Measurements from ENCODE around the gene PTPRN2. TPM values are rescaled to one million over a fixed set of nuclear protein-coding genes. Genes with fewer than 3 reads are reported as not detected.
A peak's percentile ranks its signal among the peaks of the same experiment; 100 is the strongest.

The PTPRN2 gene
- total RNA-seq, 2 experiments from 2014 or later: 7.0 to 7.2 TPM

GRCh38 chr7:157890921-157891401 is 696.7 kb downstream of the PTPRN2 start:
- Mint-ChIP-seq H3K4me1 (ENCODE audit: low read depth) (peaks cover 12% of the 10 kb centered on the region), H3K27ac (peak overlapping the region; percentile 80), H3K9me3 (ENCODE audit: insufficient read depth) (peaks cover 8% of the 10 kb centered on the region), H3K4me3 (peak overlapping the region; percentile 31), H3K36me3 (ENCODE audit: low read depth) (no peaks in the 10 kb centered on the region), H3K27me3 (ENCODE audit: low read depth) (no peaks in the 10 kb centered on the region)
- ChIA-PET CTCF (interaction anchor here (0.9 kb wide), 1 partner anchor 16 kb away, joined by 3 read pairs; no protein-coding TSS in a partner anchor), POLR2A (no interaction called here)
- ATAC-seq (peak; percentile 64), DNase-seq (peak; percentile 50)

GRCh38 chr7:157889480-157889879 is 698.1 kb downstream of the PTPRN2 start:
- ChIA-PET CTCF (no interaction called here), POLR2A (no interaction called here)
- Mint-ChIP-seq H3K4me1 (ENCODE audit: low read depth) (peaks cover 12% of the 10 kb centered on the region), H3K9me3 (ENCODE audit: insufficient read depth) (peaks cover 8% of the 10 kb centered on the region), H3K36me3 (ENCODE audit: low read depth) (no peaks in the 10 kb centered on the region), H3K27ac (no peak overlapping the region), H3K27me3 (ENCODE audit: low read depth) (no peaks in the 10 kb centered on the region), H3K4me3 (no peak overlapping the region)
- ATAC-seq (no peak), DNase-seq (no peak)

GRCh38 chr7:157888579-157888978 is 699.0 kb downstream of the PTPRN2 start:
- no peak overlapping the region for H3K27ac Mint-ChIP-seq
- H3K4me3 Mint-ChIP-seq: no peak overlapping the region
- H3K4me1 Mint-ChIP-seq (ENCODE audit: low read depth): peaks cover 12% of the 10 kb centered on the region
- ChIA-PET CTCF (no interaction called here), POLR2A (no interaction called here)
- ATAC-seq: no peak
- no peaks in the 10 kb centered on the region for H3K27me3 Mint-ChIP-seq (ENCODE audit: low read depth)
- DNase-seq: no peak
- H3K36me3 Mint-ChIP-seq (ENCODE audit: low read depth): no peaks in the 10 kb centered on the region
- peaks cover 8% of the 10 kb centered on the region for H3K9me3 Mint-ChIP-seq (ENCODE audit: insufficient read depth)

- ChIA-PET POLR2A (no interaction called here), CTCF (no interaction called here)
- no peak for ATAC-seq
- DNase-seq: no peak
- Mint-ChIP-seq H3K4me3 (no peak overlapping the region), H3K27me3 (ENCODE audit: low read depth) (no peaks in the 10 kb centered on the region), H3K36me3 (ENCODE audit: low read depth) (no peaks in the 10 kb centered on the region), H3K9me3 (ENCODE audit: insufficient read depth) (peaks cover 3% of the 10 kb centered on the region), H3K27ac (no peak overlapping the region), H3K4me1 (ENCODE audit: low read depth) (peaks cover 12% of the 10 kb centered on the region)
Measured at GRCh38 chr7:157887400-157887799, 700.2 kb downstream of the PTPRN2 start.

GRCh38 chr7:157886711-157887110 is 700.9 kb downstream of the PTPRN2 start:
- Mint-ChIP-seq H3K27me3 (ENCODE audit: low read depth) (no peaks in the 10 kb centered on the region), H3K27ac (no peak overlapping the region), H3K4me3 (no peak overlapping the region), H3K36me3 (ENCODE audit: low read depth) (no peaks in the 10 kb centered on the region), H3K9me3 (ENCODE audit: insufficient read depth) (no peaks in the 10 kb centered on the region), H3K4me1 (ENCODE audit: low read depth) (peaks cover 12% of the 10 kb centered on the region)
- DNase-seq (no peak), ATAC-seq (no peak)
- CTCF ChIA-PET: no interaction called here
- POLR2A ChIA-PET: no interaction called here

GRCh38 chr7:157886266-157886665 is 701.4 kb downstream of the PTPRN2 start:
- H3K36me3 Mint-ChIP-seq (ENCODE audit: low read depth): no peaks in the 10 kb centered on the region
- no peak overlapping the region for H3K4me3 Mint-ChIP-seq
- DNase-seq (no peak), ATAC-seq (no peak)
- peaks cover 10% of the 10 kb centered on the region for H3K4me1 Mint-ChIP-seq (ENCODE audit: low read depth)
- H3K9me3 Mint-ChIP-seq (ENCODE audit: insufficient read depth): no peaks in the 10 kb centered on the region
- H3K27ac Mint-ChIP-seq: no peak overlapping the region
- ChIA-PET CTCF (no interaction called here), POLR2A (no interaction called here)
- no peaks in the 10 kb centered on the region for H3K27me3 Mint-ChIP-seq (ENCODE audit: low read depth)

- Mint-ChIP-seq H3K36me3 (ENCODE audit: low read depth) (peaks cover 4% of the 10 kb centered on the region), H3K4me1 (ENCODE audit: low read depth) (peaks cover 7% of the 10 kb centered on the region), H3K27ac (no peak overlapping the region), H3K27me3 (ENCODE audit: low read depth) (no peaks in the 10 kb centered on the region), H3K9me3 (ENCODE audit: insufficient read depth) (peaks cover 7% of the 10 kb centered on the region), H3K4me3 (no peak overlapping the region)
- ATAC-seq (no peak), DNase-seq (no peak)
- ChIA-PET POLR2A (no interaction called here), CTCF (no interaction called here)
Measured at GRCh38 chr7:157885140-157885539, 702.5 kb downstream of the PTPRN2 start.

GRCh38 chr7:157884461-157885062 is 703.1 kb downstream of the PTPRN2 start:
- ATAC-seq: no peak
- DNase-seq: no peak
- H3K27ac Mint-ChIP-seq: no peak overlapping the region
- POLR2A ChIA-PET: no interaction called here
- CTCF ChIA-PET: no interaction called here
- peaks cover 13% of the 10 kb centered on the region for H3K9me3 Mint-ChIP-seq (ENCODE audit: insufficient read depth)
- H3K36me3 Mint-ChIP-seq (ENCODE audit: low read depth): peaks cover 6% of the 10 kb centered on the region
- no peaks in the 10 kb centered on the region for H3K27me3 Mint-ChIP-seq (ENCODE audit: low read depth)
- H3K4me3 Mint-ChIP-seq: no peak overlapping the region
- peaks cover 7% of the 10 kb centered on the region for H3K4me1 Mint-ChIP-seq (ENCODE audit: low read depth)

GRCh38 chr7:157881048-157881771 is 706.4 kb downstream of the PTPRN2 start:
- H3K9me3 Mint-ChIP-seq (ENCODE audit: insufficient read depth): peaks cover 18% of the 10 kb centered on the region
- DNase-seq (no peak), ATAC-seq (peak; percentile 30)
- H3K27ac Mint-ChIP-seq: peak overlapping the region; percentile 5
- H3K36me3 Mint-ChIP-seq (ENCODE audit: low read depth): peaks cover 6% of the 10 kb centered on the region
- H3K4me1 Mint-ChIP-seq (ENCODE audit: low read depth): peaks cover 7% of the 10 kb centered on the region
- no peaks in the 10 kb centered on the region for H3K27me3 Mint-ChIP-seq (ENCODE audit: low read depth)
- POLR2A ChIA-PET: no interaction called here
- CTCF ChIA-PET: no interaction called here
- no peak overlapping the region for H3K4me3 Mint-ChIP-seq

- no peak for ATAC-seq
- Mint-ChIP-seq H3K9me3 (ENCODE audit: insufficient read depth) (peaks cover 18% of the 10 kb centered on the region), H3K36me3 (ENCODE audit: low read depth) (peaks cover 6% of the 10 kb centered on the region), H3K4me1 (ENCODE audit: low read depth) (peaks cover 18% of the 10 kb centered on the region), H3K27me3 (ENCODE audit: low read depth) (no peaks in the 10 kb centered on the region), H3K4me3 (no peak overlapping the region), H3K27ac (no peak overlapping the region)
- ChIA-PET POLR2A (interaction anchor here (0.6 to 1.1 kb wide), 2 partner anchors 27 to 715 kb away, joined by 3 to 6 read pairs; no protein-coding TSS in a partner anchor), CTCF (interaction anchor here (0.7 kb wide), 1 partner anchor 382 kb away, joined by 3 read pairs; no protein-coding TSS in a partner anchor)
- DNase-seq: no peak
Measured at GRCh38 chr7:157879391-157879790, 708.2 kb downstream of the PTPRN2 start.

GRCh38 chr7:157877298-157878090 is 710.1 kb downstream of the PTPRN2 start:
- ChIA-PET POLR2A (no interaction called here), CTCF (no interaction called here)
- H3K9me3 Mint-ChIP-seq (ENCODE audit: insufficient read depth): peaks cover 18% of the 10 kb centered on the region
- DNase-seq: no peak
- no peak for ATAC-seq
- peaks cover 6% of the 10 kb centered on the region for H3K36me3 Mint-ChIP-seq (ENCODE audit: low read depth)
- peaks cover 21% of the 10 kb centered on the region for H3K4me1 Mint-ChIP-seq (ENCODE audit: low read depth)
- no peak overlapping the region for H3K27ac Mint-ChIP-seq
- H3K27me3 Mint-ChIP-seq (ENCODE audit: low read depth): no peaks in the 10 kb centered on the region
- no peak overlapping the region for H3K4me3 Mint-ChIP-seq

Measured in activated CD8-positive, alpha-beta T cell treated with anti-CD3 and anti-CD28 coated beads, Interleukin-2, amount 10 ng/mL, durations not matched to agents 7 days and 5 days (primary cell).